ENCODE data around the gene TMEM259. TPM values are rescaled to one million over a fixed set of nuclear protein-coding genes. Genes with fewer than 3 reads are reported as not detected.

The TMEM259 gene
- total and polyA plus RNA-seq, 2 of the 13 experiments (the other 11 are each of a cell fraction or from before 2014, with no cell fraction given): 64.7 to 164 TPM

- TF ChIP-seq ZNF550 (CRISPR knock-in tag; IDR thresholded peaks at IDR 0.05; ENCODE audit: borderline replicate concordance): 0 out of 2 replicates have a peak, but pooled peaks have one; percentile 46
- no peak for TF ChIP-seq SIX1 (CRISPR knock-in tag; IDR thresholded peaks at IDR 0.05; ENCODE audit: borderline replicate concordance)
- peak; percentile 30; the same call in 1 of the 2 replicates for TF ChIP-seq FOXK1 (CRISPR knock-in tag; IDR thresholded peaks at IDR 0.05; ENCODE audit: borderline replicate concordance, low read depth)
- TF ChIP-seq ZNF451 (CRISPR knock-in tag; IDR thresholded peaks at IDR 0.05): peak; percentile 73; the same call in 1 of the 2 replicates
- TF ChIP-seq ZBTB8A (CRISPR knock-in tag; IDR thresholded peaks at IDR 0.05; ENCODE audit: borderline replicate concordance, low read depth): no peak
- no peak for TF ChIP-seq ZFP36L2 (CRISPR knock-in tag; IDR thresholded peaks at IDR 0.05)
- no peak for TF ChIP-seq HNRNPUL1 (IDR thresholded peaks at IDR 0.05; ENCODE audit: low read depth, low read length)
- no peak; the same call in 1 of the 2 replicates for TF ChIP-seq KMT2A (CRISPR knock-in tag; IDR thresholded peaks at IDR 0.05)
- TF ChIP-seq TCF12 (IDR thresholded peaks at IDR 0.05): no peak
- no peak for TF ChIP-seq TCF12 (CRISPR knock-in tag; IDR thresholded peaks at IDR 0.05)
- TF ChIP-seq ZNF558 (CRISPR knock-in tag; IDR thresholded peaks at IDR 0.05; ENCODE audit: borderline replicate concordance): no peak; the same call in 1 of the 2 replicates
- TF ChIP-seq ZNF780A (CRISPR knock-in tag; IDR thresholded peaks at IDR 0.05): no peak
- no peak for TF ChIP-seq SOX13 (IDR thresholded peaks at IDR 0.05)
- peak in 1 of 2 experiments; percentile 15; a peak in 1 of 4 replicates for TF ChIP-seq SOX13 (CRISPR knock-in tag; conservative IDR thresholded peaks at IDR 0.05 in 1 of 2, IDR thresholded peaks at IDR 0.05 in 1 of 2)
- TF ChIP-seq MATR3 (CRISPR knock-in tag; IDR thresholded peaks at IDR 0.05): no peak
- TF ChIP-seq TEAD3 (CRISPR knock-in tag; optimal IDR thresholded peaks at IDR 0.05; ENCODE audit: borderline replicate concordance): no peak
- no peak for TF ChIP-seq ATF4 (CRISPR knock-in tag; IDR thresholded peaks at IDR 0.05)
- no peak for TF ChIP-seq NBN (conservative IDR thresholded peaks at IDR 0.05)
- peak; percentile 38 for TF ChIP-seq HNRNPLL (IDR thresholded peaks at IDR 0.05; ENCODE audit: low read depth, low read length, poor library complexity, severe bottlenecking)
- TF ChIP-seq BATF2 (CRISPR knock-in tag; IDR thresholded peaks at IDR 0.05): peak; percentile 71; the same call in 1 of the 2 replicates
- no peak for TF ChIP-seq NR1H2 (CRISPR knock-in tag; IDR thresholded peaks at IDR 0.05; ENCODE audit: borderline replicate concordance, low read depth)
- TF ChIP-seq PHF20 (CRISPR knock-in tag; IDR thresholded peaks at IDR 0.05): peak; percentile 56; the same call in 1 of the 2 replicates
- TF ChIP-seq ZKSCAN5 (CRISPR knock-in tag; IDR thresholded peaks at IDR 0.05): no peak
- TF ChIP-seq ZFP37 (CRISPR knock-in tag; IDR thresholded peaks at IDR 0.05; ENCODE audit: borderline replicate concordance): peak; percentile 95
- TF ChIP-seq JARID2 (CRISPR knock-in tag; IDR thresholded peaks at IDR 0.05; ENCODE audit: insufficient replicate concordance): peak; percentile 66
- no peak for TF ChIP-seq KLF9 (CRISPR knock-in tag; IDR thresholded peaks at IDR 0.05; ENCODE audit: low read depth)
- no peak for TF ChIP-seq ZNF567 (CRISPR knock-in tag; IDR thresholded peaks at IDR 0.05; ENCODE audit: borderline replicate concordance)
- TF ChIP-seq ZNF761 (CRISPR knock-in tag; conservative IDR thresholded peaks at IDR 0.05): peak; percentile 87; the same call in 1 of the 2 replicates
- no peak for TF ChIP-seq STAG1 (CRISPR knock-in tag; IDR thresholded peaks at IDR 0.05)
- no peak for TF ChIP-seq SMAD9 (CRISPR knock-in tag; IDR thresholded peaks at IDR 0.05)
These were observed 30.3 kb upstream of the TMEM259 start (continued) for GRCh38 chr19:1050989-1051788.

Measured in HepG2 (cell line).